HG03159 (cell line): Measurements from ENCODE around the gene HTR1D.

Experiments
- ATAC-seq: cut with Tn5 transposase; IDR thresholded peaks from one replicate; pipeline ENCODE4 v1.9.1; 2021; ENCODE audit warnings: mild to moderate bottlenecking, moderate library complexity; ENCODE audit not compliant: unreplicated experiment

Gene HTR1D

GRCh38 chr1:23156940-23157339, 60.4 kb downstream of the HTR1D start:
- no peak for ATAC-seq

- no peak for ATAC-seq
Observed at GRCh38 chr1:23152966-23153684, 64.2 kb downstream of the HTR1D start.

- no peak for ATAC-seq
Observed at GRCh38 chr1:23150742-23151141, 66.6 kb downstream of the HTR1D start.

- ATAC-seq, result no peak
Observed at GRCh38 chr1:23150125-23150524, 67.2 kb downstream of the HTR1D start.

- no peak for ATAC-seq
Observed at GRCh38 chr1:23149114-23149513, 68.2 kb downstream of the HTR1D start.

- ATAC-seq, result no peak
Observed at GRCh38 chr1:23148084-23148483, 69.2 kb downstream of the HTR1D start.
